HG03066 (cell line): ENCODE results near the gene CD300H.
"Not testable (repeated sequence)": the region's sequence is repeated elsewhere in the genome, so short reads cannot be mapped to it uniquely, and the experiment has no call there.

Source experiments
- ATAC-seq: cut with Tn5 transposase; IDR thresholded peaks from one replicate; pipeline ENCODE4 v1.9.1; 2021; ENCODE audit warnings: low read depth; ENCODE audit not compliant: unreplicated experiment

The CD300H gene

GRCh38 chr17:74585711-74586110 lies 18.4 kb upstream of the CD300H start:
- ATAC-seq, result no peak

- ATAC-seq, result no peak
Measured at GRCh38 chr17:74584292-74585060, 17.2 kb upstream of the CD300H start.

GRCh38 chr17:74582633-74583032 lies 15.3 kb upstream of the CD300H start:
- ATAC-seq, result no peak

- ATAC-seq, result no peak
Measured at GRCh38 chr17:74579900-74580299, 12.6 kb upstream of the CD300H start.

- ATAC-seq, result no peak
Measured at GRCh38 chr17:74578979-74579378, 11.7 kb upstream of the CD300H start.

GRCh38 chr17:74574489-74575142 lies 7.3 kb upstream of the CD300H start:
- ATAC-seq, result no peak

GRCh38 chr17:74573635-74574034 lies 6.3 kb upstream of the CD300H start:
- ATAC-seq, result not testable (repeated sequence)

GRCh38 chr17:74573169-74573568 lies 5.9 kb upstream of the CD300H start:
- no peak for ATAC-seq

GRCh38 chr17:74571621-74572270 lies 4.4 kb upstream of the CD300H start:
- no peak for ATAC-seq

- no peak for ATAC-seq
Measured at GRCh38 chr17:74569020-74570003, 2.0 kb upstream of the CD300H start.

- no peak for ATAC-seq
Measured at GRCh38 chr17:74568106-74568873, 981 bp upstream of the CD300H start.

- no peak for ATAC-seq
Measured at GRCh38 chr17:74566132-74566753, 1.1 kb downstream of the CD300H start.

- ATAC-seq, result no peak
Measured at GRCh38 chr17:74565126-74565525, 2.2 kb downstream of the CD300H start.

- no peak for ATAC-seq
Measured at GRCh38 chr17:74563358-74563757, 4.0 kb downstream of the CD300H start.

- no peak for ATAC-seq
Measured at GRCh38 chr17:74561586-74561985, 5.7 kb downstream of the CD300H start.

GRCh38 chr17:74558882-74559519 lies 8.3 kb downstream of the CD300H start:
- ATAC-seq, result no peak

- ATAC-seq, result not testable (repeated sequence)
Measured at GRCh38 chr17:74558402-74558801, 8.9 kb downstream of the CD300H start.

GRCh38 chr17:74555427-74555940 lies 11.8 kb downstream of the CD300H start:
- ATAC-seq, result no peak

- no peak for ATAC-seq
Measured at GRCh38 chr17:74554909-74555308, 12.4 kb downstream of the CD300H start.
